Lung (tissue), 12 donors: Measurements from ENCODE around the gene MYO5B. TPM values are rescaled to one million over a fixed set of nuclear protein-coding genes. Genes with fewer than 3 reads are reported as not detected.

ENCODE experiments used
- ATAC-seq: fragments of 200-7000 bp; cut with Tn5 transposase; one replicate; pipeline ENCODE4 v1.9.1; 2020; ENCODE audit warnings: moderate number of reproducible peaks; ENCODE audit not compliant: insufficient read depth, low FRiP score
- DNase-seq, 3 donors: peaks; one replicate each; pipeline ENCODE4 v3.0.0-alpha.2; 2013 to 2017
- H3K27ac ChIP-seq, 2 donors: one replicate each; pipeline ENCODE4 v1.5.1; 2013; ENCODE audit warnings: mild to moderate bottlenecking in 2 of 2, moderate library complexity in 2 of 2, control low read depth in 1 of 2, inconsistent platforms in 1 of 2, low read depth in 1 of 2, low read length in 1 of 2
- H3K27me3 ChIP-seq, 3 donors: one replicate each; pipeline ENCODE4 v1.5.1; 2013; ENCODE audit warnings: low read length in 2 of 3; ENCODE audit not compliant: control insufficient read depth in 3 of 3, insufficient read depth in 3 of 3
- H3K36me3 ChIP-seq, 4 donors: one replicate each; pipeline ENCODE4 v1.5.1; 2013; ENCODE audit warnings: low read length in 4 of 4, mild to moderate bottlenecking in 1 of 4, moderate library complexity in 1 of 4; ENCODE audit not compliant: control insufficient read depth in 4 of 4, insufficient read depth in 4 of 4
- H3K4me1 ChIP-seq, 5 donors: one replicate each; pipeline ENCODE4 v1.5.1; 2013; ENCODE audit warnings: low read length in 5 of 5, mild to moderate bottlenecking in 2 of 5, moderate library complexity in 1 of 5; ENCODE audit not compliant: control insufficient read depth in 5 of 5, insufficient read depth in 5 of 5
- H3K4me3 ChIP-seq: one replicate; pipeline ENCODE4 v1.5.1; 2013; ENCODE audit warnings: mild to moderate bottlenecking, control low read depth, moderate library complexity
- H3K9ac ChIP-seq, 2 donors: one replicate each; pipeline ENCODE4 v1.5.1; 2013; ENCODE audit warnings: low read length in 2 of 2, control low read depth in 1 of 2; ENCODE audit not compliant: insufficient read depth in 1 of 2
- H3K9me3 ChIP-seq, 4 donors: one replicate each; pipeline ENCODE4 v1.5.1; 2013; ENCODE audit warnings: low read length in 3 of 4, mild to moderate bottlenecking in 1 of 4, moderate library complexity in 1 of 4; ENCODE audit not compliant: control insufficient read depth in 4 of 4, insufficient read depth in 3 of 4
- CTCF ChIP-seq: IDR thresholded peaks from 2 replicates; pipeline ENCODE4 v1.5.1; 2012; ENCODE audit warnings: mild to moderate bottlenecking; ENCODE audit errors: control extremely low read depth, extremely low read depth
- WGBS, 2 donors: extraction: QIAGEN DNeasy Blood & Tissue Kit; methylation state at CpG; one replicate each; pipeline ENCODE4 v1.1.7; 2013; 5-methylcytosine and 5-hydroxymethylcytosine counted together
- polyA plus RNA-seq, 2 donors: library from polyadenylated mRNA; stranded (reverse); fragments of 200-250 nt; gene quantifications; one replicate each; pipeline ENCODE4 v1.2.1, GENCODE V29; 2013
- total RNA-seq, 2 donors: library from RNA; depleted of rRNA in 1 of 2; stranded (reverse); fragments of >200 nt in 1 of 2; gene quantifications; one replicate each; pipeline ENCODE4 v1.2.1, GENCODE V29; 2014 to 2021
- donor health status: control.
- donor health status: control.
- donor health status: Bipolar disorder and iron deficiency.
- donor health status: healthy.
- donor health status: DM: yes; HTN: yes; CAD: no.

MYO5B gene
- total and polyA plus RNA-seq, 4 donors = 9.7 to 25.6 (median 19.7) TPM

- Histone ChIP-seq H3K9ac (no peak overlapping the region), H3K36me3 (peaks cover 0 to 4% (median 0%) of the 10 kb centered on the region in 4 donors), H3K27me3 (no peaks in the 10 kb centered on the region), H3K4me3 (no peak overlapping the region), H3K9me3 (peaks cover 0 to 2% (median 0%) of the 10 kb centered on the region in 4 donors), H3K27ac (no peak overlapping the region), H3K4me1 (no peaks in the 10 kb centered on the region)
- 95 to 96% methylated on average over 6 of the region's 6 CpGs for whole genome bisulfite sequencing, 2 donors
- DNase-seq (no peak), ATAC-seq (no peak)
- no peak for TF ChIP-seq CTCF
Measured at GRCh38 chr18:49869354-49869753, 325.6 kb downstream of the MYO5B start.

GRCh38 chr18:49866680-49867079 is 328.3 kb downstream of the MYO5B start:
- 74 to 95% methylated on average over 1 of the region's 1 CpG for WGBS, 2 donors
- DNase-seq (no peak), ATAC-seq (no peak)
- Histone ChIP-seq H3K9ac (no peak overlapping the region), H3K27me3 (no peaks in the 10 kb centered on the region), H3K27ac (no peak overlapping the region), H3K4me3 (no peak overlapping the region), H3K36me3 (peaks cover 0 to 5% (median 0%) of the 10 kb centered on the region in 4 donors), H3K4me1 (no peaks in the 10 kb centered on the region), H3K9me3 (peaks cover 0 to 2% (median 0%) of the 10 kb centered on the region in 4 donors)
- no peak for TF ChIP-seq CTCF

GRCh38 chr18:49865401-49865800 is 329.5 kb downstream of the MYO5B start:
- no peak for DNase-seq

More at GRCh38 chr18:49865401-49865800, 329.5 kb downstream of the MYO5B start:
- Histone ChIP-seq H3K27me3 (no peaks in the 10 kb centered on the region), H3K4me1 (no peaks in the 10 kb centered on the region), H3K9me3 (peaks cover 0 to 2% (median 0%) of the 10 kb centered on the region in 4 donors), H3K36me3 (peaks cover 0 to 5% (median 0%) of the 10 kb centered on the region in 4 donors), H3K9ac (no peak overlapping the region), H3K27ac (no peak overlapping the region), H3K4me3 (no peak overlapping the region)
- ATAC-seq = no peak
- 38 to 47% methylated on average over 2 of the region's 2 CpGs for WGBS, 2 donors
- TF ChIP-seq CTCF = no peak
